WERI-Rb-1 (cell line): ENCODE results near the gene GRAMD1A.
"Not testable (repeated sequence)": the region's sequence is repeated elsewhere in the genome, so short reads cannot be mapped to it uniquely, and the experiment has no call there.

ENCODE experiments used
- DNase-seq: peaks from one replicate; pipeline ENCODE4 v3.0.0-alpha.2; 2020
- H3K27ac ChIP-seq: fragments of 250-450 bp; sonication (Bioruptor Pico); 2 replicates; pipeline ENCODE4 v1.5.1; 2020; ENCODE audit warnings: mild to moderate bottlenecking, moderate library complexity
- H3K27me3 ChIP-seq: fragments of 250-450 bp; sonication (Bioruptor Pico); 2 replicates; pipeline ENCODE4 v1.5.1; 2021; ENCODE audit warnings: mild to moderate bottlenecking, low read depth, moderate library complexity; ENCODE audit not compliant: insufficient read depth, severe bottlenecking
- H3K36me3 ChIP-seq: fragments of 250-450 bp; sonication (Bioruptor Pico); 2 replicates; pipeline ENCODE4 v1.5.1; 2020; ENCODE audit warnings: mild to moderate bottlenecking, moderate library complexity
- H3K4me3 ChIP-seq: 2 replicates; pipeline ENCODE4 v1.5.1; 2011; ENCODE audit warnings: low read depth, mild to moderate bottlenecking, control low read depth, low read length
- H3K9me3 ChIP-seq: fragments of 250-450 bp; sonication (Bioruptor Pico); 2 replicates; pipeline ENCODE4 v1.5.1; 2021; ENCODE audit warnings: mild to moderate bottlenecking, moderate library complexity; ENCODE audit not compliant: severe bottlenecking
- CTCF ChIP-seq: IDR thresholded peaks from 2 replicates; pipeline ENCODE4 v1.5.1; 2011; ENCODE audit warnings: low read depth, mild to moderate bottlenecking, control low read depth, inconsistent platforms, low read length

GRAMD1A gene

GRCh38 chr19:34967551-34967950 is 32.6 kb upstream of the GRAMD1A start:
- Histone ChIP-seq H3K9me3 (peaks cover 33% of the 10 kb centered on the region), H3K4me3 (no peak overlapping the region), H3K36me3 (no peaks in the 10 kb centered on the region), H3K27me3 (no peaks in the 10 kb centered on the region), H3K27ac (no peak overlapping the region)
- no peak for DNase-seq
- no peak for TF ChIP-seq CTCF

- TF ChIP-seq CTCF, result no peak
- no peak for DNase-seq
- Histone ChIP-seq H3K27ac (no peak overlapping the region), H3K9me3 (peaks cover 33% of the 10 kb centered on the region), H3K36me3 (no peaks in the 10 kb centered on the region), H3K27me3 (no peaks in the 10 kb centered on the region), H3K4me3 (no peak overlapping the region)
Observed at GRCh38 chr19:34969721-34970120, 30.4 kb upstream of the GRAMD1A start.

GRCh38 chr19:34970185-34970780 is 29.8 kb upstream of the GRAMD1A start:
- not testable (repeated sequence) for H3K27me3 ChIP-seq, H3K36me3 ChIP-seq, H3K4me3 ChIP-seq, DNase-seq, H3K27ac ChIP-seq
- H3K9me3 ChIP-seq, result peaks cover 30% of the 10 kb centered on the region

- no peak for DNase-seq
- no peak for TF ChIP-seq CTCF
- Histone ChIP-seq H3K27ac (no peak overlapping the region), H3K9me3 (peaks cover 15% of the 10 kb centered on the region), H3K36me3 (no peaks in the 10 kb centered on the region), H3K4me3 (no peak overlapping the region), H3K27me3 (no peaks in the 10 kb centered on the region)
Observed at GRCh38 chr19:34972163-34972705, 27.9 kb upstream of the GRAMD1A start.

GRCh38 chr19:34974646-34975045 is 25.5 kb upstream of the GRAMD1A start:
- no peak overlapping the region for H3K27ac ChIP-seq
- DNase-seq, result no peak
- no peak for TF ChIP-seq CTCF
- no peaks in the 10 kb centered on the region for H3K36me3 ChIP-seq
- no peak overlapping the region for H3K4me3 ChIP-seq
- H3K27me3 ChIP-seq, result no peaks in the 10 kb centered on the region
- H3K9me3 ChIP-seq, result peaks cover 2% of the 10 kb centered on the region

GRCh38 chr19:34975056-34975455 is 25.1 kb upstream of the GRAMD1A start:
- Histone ChIP-seq H3K36me3 (no peaks in the 10 kb centered on the region), H3K9me3 (no peaks in the 10 kb centered on the region), H3K4me3 (no peak overlapping the region), H3K27me3 (no peaks in the 10 kb centered on the region), H3K27ac (no peak overlapping the region)
- no peak for TF ChIP-seq CTCF
- DNase-seq, result no peak
